Fibroblast of skin of right biceps (primary cell): ENCODE results near the gene NTRK3.
A peak's percentile ranks its signal among the peaks of the same experiment; 100 is the strongest.

Experiments used
- DNase-seq: peaks from one replicate; pipeline ENCODE4 v3.0.0-alpha.2; 2013

The NTRK3 gene

GRCh38 chr15:88257311-88258092 is 963 bp upstream of the NTRK3 start:
- no peak for DNase-seq

- DNase-seq, result peak; percentile 64
Observed at GRCh38 chr15:88255484-88256278, 858 bp downstream of the NTRK3 start.

GRCh38 chr15:88255087-88255483 is 1.5 kb downstream of the NTRK3 start:
- no peak for DNase-seq

- no peak for DNase-seq
Observed at GRCh38 chr15:88252441-88252840, 4.1 kb downstream of the NTRK3 start.

- no peak for DNase-seq
Observed at GRCh38 chr15:88250826-88251225, 5.7 kb downstream of the NTRK3 start.

GRCh38 chr15:88249220-88249619 is 7.3 kb downstream of the NTRK3 start:
- no peak for DNase-seq

- no peak for DNase-seq
Observed at GRCh38 chr15:88247914-88248313, 8.6 kb downstream of the NTRK3 start.

GRCh38 chr15:88246666-88247446 is 9.7 kb downstream of the NTRK3 start:
- DNase-seq, result peak; percentile 67

- no peak for DNase-seq
Observed at GRCh38 chr15:88246081-88246480, 10.5 kb downstream of the NTRK3 start.

GRCh38 chr15:88243895-88244787 is 12.4 kb downstream of the NTRK3 start:
- peak; percentile 52 for DNase-seq

GRCh38 chr15:88242586-88243555 is 13.7 kb downstream of the NTRK3 start:
- no peak for DNase-seq

- DNase-seq, result no peak
Observed at GRCh38 chr15:88241461-88241860, 15.1 kb downstream of the NTRK3 start.

GRCh38 chr15:88241060-88241459 is 15.5 kb downstream of the NTRK3 start:
- no peak for DNase-seq

GRCh38 chr15:88239594-88239993 is 16.9 kb downstream of the NTRK3 start:
- no peak for DNase-seq

GRCh38 chr15:88238618-88239430 is 17.7 kb downstream of the NTRK3 start:
- DNase-seq, result peak; percentile 82

GRCh38 chr15:88234711-88235110 is 21.8 kb downstream of the NTRK3 start:
- DNase-seq, result no peak

- no peak for DNase-seq
Observed at GRCh38 chr15:88233921-88234320, 22.6 kb downstream of the NTRK3 start.

GRCh38 chr15:88232771-88233201 is 23.8 kb downstream of the NTRK3 start:
- no peak for DNase-seq

- no peak for DNase-seq
Observed at GRCh38 chr15:88231909-88232644, 24.5 kb downstream of the NTRK3 start.
